IgD-negative memory B cell (primary cell): Measurements from ENCODE around the gene BACH1. TPM values are rescaled to one million over a fixed set of nuclear protein-coding genes. Genes with fewer than 3 reads are reported as not detected.

Source experiments
- H3K27ac Mint-ChIP-seq, 3 donors: one replicate each; pipeline ENCODE4 v1.8.0; 2020 to 2022; ENCODE audit warnings: mild to moderate bottlenecking in 3 of 3, mixed read lengths in 3 of 3, moderate library complexity in 1 of 3
- H3K27me3 Mint-ChIP-seq: one replicate; pipeline ENCODE4 v1.8.0; 2021; ENCODE audit warnings: mixed read lengths
- H3K36me3 Mint-ChIP-seq: one replicate; pipeline ENCODE4 v1.8.0; 2020; ENCODE audit warnings: mild to moderate bottlenecking, mixed read lengths
- H3K4me1 Mint-ChIP-seq, 3 donors: one replicate each; pipeline ENCODE4 v1.8.0; 2020 to 2022; ENCODE audit warnings: mixed read lengths in 3 of 3, mild to moderate bottlenecking in 1 of 3
- H3K4me3 Mint-ChIP-seq, 4 donors: one replicate each; pipeline ENCODE4 v1.8.0; 2020 to 2022; ENCODE audit warnings: mild to moderate bottlenecking in 4 of 4, mixed read lengths in 4 of 4, moderate library complexity in 3 of 4
- H3K9me3 Mint-ChIP-seq, 3 donors: one replicate each; pipeline ENCODE4 v1.8.0; 2020 to 2021; ENCODE audit warnings: mixed read lengths in 3 of 3, mild to moderate bottlenecking in 1 of 3
- polyA plus RNA-seq: library from polyadenylated mRNA; unstranded; fragments of 300-500 nt; fragmentation: Illumina TruSeq; gene quantifications from one replicate; pipeline ENCODE4 v1.2.3, GENCODE V29; 2021

Gene BACH1
- polyA plus RNA-seq, 1 donor from 2014 or later, result 34.3 TPM

DNA sequence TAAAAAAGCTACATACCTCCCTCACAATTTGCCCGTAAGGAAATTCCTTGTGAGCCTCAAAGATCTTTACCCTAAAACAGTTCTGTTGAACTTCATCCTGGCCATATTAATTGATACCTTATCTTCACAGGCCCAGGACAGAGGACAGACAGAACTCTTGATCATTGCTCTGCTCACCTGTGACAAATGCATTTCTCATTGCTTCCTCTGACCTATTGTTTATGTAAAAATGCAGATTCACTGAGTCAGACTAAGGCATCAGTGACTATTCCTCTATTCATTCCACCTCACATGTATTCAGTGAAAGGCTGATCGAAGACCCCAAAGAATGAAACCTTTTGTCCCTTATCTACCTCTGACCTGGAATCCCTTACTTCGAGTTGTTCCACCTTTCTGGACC, 61.0 kb downstream of the BACH1 start:
- H3K36me3 Mint-ChIP-seq, result peaks cover 18% of the 10 kb centered on the region
- H3K27ac Mint-ChIP-seq, result no peak overlapping the region
- H3K9me3 Mint-ChIP-seq, result peaks cover under 1 to 1% (median 1%) of the 10 kb centered on the region in 3 donors
- H3K27me3 Mint-ChIP-seq, result no peaks in the 10 kb centered on the region
- no peak overlapping the region for H3K4me3 Mint-ChIP-seq
- H3K4me1 Mint-ChIP-seq, result peaks cover 6 to 10% (median 7%) of the 10 kb centered on the region in 3 donors

- no peaks in the 10 kb centered on the region for H3K9me3 Mint-ChIP-seq
- peaks cover 20% of the 10 kb centered on the region for H3K36me3 Mint-ChIP-seq
These were observed 62.4 kb downstream of the BACH1 start for GRCh38 chr21:29360799-29361765.

DNA sequence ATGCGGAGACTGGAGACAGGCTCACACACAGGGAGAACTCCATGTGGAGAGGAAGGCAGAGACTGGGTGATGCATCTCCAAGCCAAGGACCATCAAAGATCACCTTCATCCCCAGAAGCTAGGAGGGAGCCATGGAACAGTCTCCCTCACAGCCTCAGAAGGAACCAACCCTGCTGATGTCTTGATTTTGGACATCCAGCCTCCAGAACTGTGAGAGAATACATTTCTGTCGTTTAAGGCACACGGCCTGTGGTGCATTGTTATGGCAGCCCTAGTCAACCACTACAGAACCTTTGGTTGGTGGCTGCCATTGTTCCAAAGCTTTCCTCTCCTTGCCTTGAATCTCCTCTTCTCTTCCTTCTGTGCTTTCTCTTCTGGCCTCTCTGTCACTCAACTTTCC, 64.0 kb downstream of the BACH1 start:
- no peak overlapping the region for H3K4me3 Mint-ChIP-seq
- peaks cover 22% of the 10 kb centered on the region for H3K36me3 Mint-ChIP-seq
- peaks cover 0 to 6% (median 5%) of the 10 kb centered on the region in 3 donors for H3K4me1 Mint-ChIP-seq
- no peaks in the 10 kb centered on the region for H3K9me3 Mint-ChIP-seq
- H3K27me3 Mint-ChIP-seq, result no peaks in the 10 kb centered on the region
- H3K27ac Mint-ChIP-seq, result no peak overlapping the region

More at GRCh38 chr21:29360799-29361765, 62.4 kb downstream of the BACH1 start:
- Mint-ChIP-seq H3K4me3 (no peak overlapping the region), H3K4me1 (peaks cover 6 to 10% (median 7%) of the 10 kb centered on the region in 3 donors), H3K27ac (no peak overlapping the region), H3K27me3 (no peaks in the 10 kb centered on the region)

DNA sequence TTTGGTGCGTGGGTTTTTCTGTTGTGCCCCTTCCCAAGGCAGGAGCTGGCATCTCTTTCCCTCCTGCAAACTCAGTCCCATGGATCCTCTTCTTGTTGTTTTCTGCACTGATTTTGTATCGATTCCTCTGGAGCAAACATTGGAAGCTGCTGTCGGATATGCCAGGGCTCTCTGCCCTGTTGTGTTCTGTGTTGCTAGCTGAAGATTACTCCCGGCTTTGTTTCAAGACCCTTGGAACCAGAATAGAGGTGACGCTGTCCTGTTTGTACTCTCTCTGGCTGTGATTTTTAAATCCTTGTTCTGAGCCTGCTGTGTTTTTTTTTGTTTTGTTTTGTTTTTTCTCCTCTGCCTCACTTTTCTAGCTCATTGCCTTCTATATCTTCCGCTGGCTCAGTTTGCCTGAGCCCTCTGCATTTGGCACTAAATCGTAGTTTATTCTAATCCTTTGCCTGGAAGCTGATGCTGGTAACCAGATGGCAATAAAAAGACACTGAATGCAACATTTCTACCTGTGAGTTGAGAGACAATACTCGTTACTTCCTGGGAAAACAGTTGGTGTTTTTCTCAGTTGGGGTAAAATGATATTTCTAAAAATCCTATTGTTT, 67.0 kb downstream of the BACH1 start:
- Mint-ChIP-seq H3K36me3 (peaks cover 22% of the 10 kb centered on the region), H3K27me3 (no peaks in the 10 kb centered on the region), H3K9me3 (no peaks in the 10 kb centered on the region), H3K4me3 (no peak overlapping the region), H3K27ac (peak overlapping the region in 1 of 3 donors; percentile 25), H3K4me1 (peaks cover 0 to 2% (median 1%) of the 10 kb centered on the region in 3 donors)

DNA sequence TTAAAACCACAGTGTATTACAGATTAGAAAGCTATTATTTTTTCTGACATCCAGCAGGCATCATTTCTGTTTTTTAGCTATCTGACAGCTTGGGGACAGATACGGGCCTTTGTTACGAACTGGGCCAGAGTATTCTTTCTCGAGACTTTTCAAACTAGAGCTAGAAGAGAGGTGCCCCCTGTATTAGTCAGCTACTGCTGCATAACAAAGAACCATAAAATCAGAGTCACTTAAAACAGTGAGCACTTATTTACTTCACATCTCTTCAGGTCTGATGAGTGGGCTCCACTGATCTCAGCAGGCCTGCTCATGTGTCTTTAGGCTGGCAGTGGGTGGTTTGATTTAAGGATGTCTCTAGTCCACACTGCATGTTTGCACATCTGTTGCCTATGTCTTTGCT, 67.8 kb downstream of the BACH1 start:
- H3K27me3 Mint-ChIP-seq, result no peaks in the 10 kb centered on the region
- H3K4me1 Mint-ChIP-seq, result peaks cover 0 to 2% (median 1%) of the 10 kb centered on the region in 3 donors
- peaks cover 22% of the 10 kb centered on the region for H3K36me3 Mint-ChIP-seq
- no peak overlapping the region for H3K4me3 Mint-ChIP-seq
- no peak overlapping the region for H3K27ac Mint-ChIP-seq
- H3K9me3 Mint-ChIP-seq, result no peaks in the 10 kb centered on the region

DNA sequence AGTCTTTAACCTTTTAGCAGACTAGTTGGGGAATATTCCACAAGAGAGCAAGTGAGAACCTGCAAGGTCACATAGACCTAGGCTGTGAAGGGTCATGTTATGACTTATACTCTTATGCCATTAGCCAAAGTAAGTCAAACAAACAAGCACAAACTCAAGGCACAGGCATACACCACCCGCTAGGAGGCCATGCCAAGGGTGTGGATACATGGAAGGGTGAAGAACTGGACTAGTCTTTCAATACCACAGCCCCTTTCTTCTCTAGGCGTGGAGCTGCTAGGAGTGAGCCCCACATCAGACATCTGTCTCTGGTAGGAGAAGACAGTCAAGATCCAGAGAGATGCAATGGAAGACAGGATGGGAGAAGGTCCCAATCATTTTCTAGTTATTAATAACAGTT, 68.6 kb downstream of the BACH1 start:
- Mint-ChIP-seq H3K9me3 (no peaks in the 10 kb centered on the region), H3K4me1 (peaks cover 0 to 3% (median 2%) of the 10 kb centered on the region in 3 donors), H3K27ac (no peak overlapping the region), H3K4me3 (no peak overlapping the region), H3K27me3 (no peaks in the 10 kb centered on the region), H3K36me3 (peaks cover 17% of the 10 kb centered on the region)

- peak overlapping the region in 1 of 4 donors; percentile 45 for H3K4me3 Mint-ChIP-seq
- H3K36me3 Mint-ChIP-seq, result peaks cover 5% of the 10 kb centered on the region
- peaks cover 0 to 3% (median 0%) of the 10 kb centered on the region in 3 donors for H3K9me3 Mint-ChIP-seq
- H3K27ac Mint-ChIP-seq, result peak overlapping the region in 1 of 3 donors; percentile 78
- peaks cover 0 to 5% (median 3%) of the 10 kb centered on the region in 3 donors for H3K4me1 Mint-ChIP-seq
- no peaks in the 10 kb centered on the region for H3K27me3 Mint-ChIP-seq
These were observed 70.2 kb downstream of the BACH1 start for GRCh38 chr21:29368906-29369305.

DNA sequence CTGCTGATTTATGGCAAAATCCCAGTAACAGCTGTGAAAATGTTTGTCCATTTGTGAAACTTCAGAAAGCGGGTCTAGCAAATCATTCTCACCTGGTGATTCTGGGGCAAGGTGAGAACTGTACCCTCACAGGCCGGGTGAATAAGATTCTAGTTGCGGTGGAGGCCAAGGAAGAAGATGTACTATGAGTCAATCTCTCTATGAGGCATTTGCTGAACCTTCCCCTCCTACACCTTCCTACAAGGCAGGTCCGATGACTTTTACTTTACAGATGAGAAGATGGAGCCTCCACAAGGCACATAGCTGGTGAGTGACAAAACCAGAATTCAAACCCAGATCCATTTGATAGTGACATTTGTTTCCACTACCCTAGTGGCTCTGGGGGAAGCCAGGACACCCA, 72.7 kb downstream of the BACH1 start:
- Mint-ChIP-seq H3K4me1 (peaks cover 3 to 7% (median 3%) of the 10 kb centered on the region in 3 donors), H3K27me3 (no peaks in the 10 kb centered on the region), H3K36me3 (peaks cover 4% of the 10 kb centered on the region), H3K9me3 (peaks cover 0 to 3% (median 0%) of the 10 kb centered on the region in 3 donors), H3K4me3 (no peak overlapping the region), H3K27ac (peak overlapping the region in 1 of 3 donors; percentile 35)

DNA sequence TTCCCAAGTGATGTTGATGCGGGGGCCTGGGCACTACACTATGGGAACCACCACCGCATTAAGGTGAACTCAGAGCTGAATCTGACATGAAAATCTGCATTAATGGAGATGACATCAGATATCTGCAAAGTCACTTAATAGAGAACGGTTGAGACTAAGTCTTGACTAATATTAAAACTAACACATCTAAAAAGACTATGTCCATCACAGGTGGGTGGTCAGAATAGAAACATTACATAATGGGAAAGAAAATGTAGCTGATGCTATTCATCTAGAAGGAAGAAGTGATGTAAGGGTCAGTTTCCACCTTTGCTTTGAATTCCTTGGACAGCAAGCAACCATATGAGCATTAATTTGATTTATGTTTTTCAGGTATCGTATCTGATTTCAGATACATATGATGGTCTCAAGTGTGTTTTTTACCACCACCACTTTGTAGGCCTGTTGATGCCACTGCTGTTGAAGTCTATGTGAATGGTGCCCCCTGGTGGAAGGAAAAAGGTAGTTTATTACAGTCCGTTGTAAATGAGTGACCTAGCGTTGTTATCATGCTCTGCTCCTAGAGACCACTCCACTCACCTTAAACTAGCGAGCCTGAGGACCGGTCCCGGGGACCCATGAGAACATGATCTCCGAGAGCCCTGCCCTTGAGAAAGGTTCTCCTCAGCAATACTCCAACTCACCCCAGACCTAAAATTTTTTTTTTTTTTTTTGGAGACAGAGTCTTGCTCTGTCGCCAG, 73.5 kb downstream of the BACH1 start:
- H3K9me3 Mint-ChIP-seq, result peaks cover 0 to 3% (median 0%) of the 10 kb centered on the region in 3 donors
- H3K36me3 Mint-ChIP-seq, result peaks cover 2% of the 10 kb centered on the region
- H3K4me1 Mint-ChIP-seq, result peaks cover 1 to 11% (median 7%) of the 10 kb centered on the region in 3 donors
- H3K27me3 Mint-ChIP-seq, result no peaks in the 10 kb centered on the region
- H3K4me3 Mint-ChIP-seq, result no peak overlapping the region
- peak overlapping the region in 1 of 3 donors; percentile 68 for H3K27ac Mint-ChIP-seq

GRCh38 chr21:29374481-29374880, 75.8 kb downstream of the BACH1 start:
- H3K27ac Mint-ChIP-seq, result no peak overlapping the region

GRCh38 chr21:29376556-29376955, 77.8 kb downstream of the BACH1 start:
- Mint-ChIP-seq H3K4me1 (peaks cover 1 to 11% (median 7%) of the 10 kb centered on the region in 3 donors), H3K4me3 (no peak overlapping the region)

More at GRCh38 chr21:29374481-29374880, 75.8 kb downstream of the BACH1 start:
- peaks cover 0 to 3% (median 0%) of the 10 kb centered on the region in 3 donors for H3K9me3 Mint-ChIP-seq
- no peak overlapping the region for H3K4me3 Mint-ChIP-seq
- peaks cover 1 to 11% (median 7%) of the 10 kb centered on the region in 3 donors for H3K4me1 Mint-ChIP-seq
- H3K27me3 Mint-ChIP-seq, result no peaks in the 10 kb centered on the region
- peaks cover 6% of the 10 kb centered on the region for H3K36me3 Mint-ChIP-seq

DNA sequence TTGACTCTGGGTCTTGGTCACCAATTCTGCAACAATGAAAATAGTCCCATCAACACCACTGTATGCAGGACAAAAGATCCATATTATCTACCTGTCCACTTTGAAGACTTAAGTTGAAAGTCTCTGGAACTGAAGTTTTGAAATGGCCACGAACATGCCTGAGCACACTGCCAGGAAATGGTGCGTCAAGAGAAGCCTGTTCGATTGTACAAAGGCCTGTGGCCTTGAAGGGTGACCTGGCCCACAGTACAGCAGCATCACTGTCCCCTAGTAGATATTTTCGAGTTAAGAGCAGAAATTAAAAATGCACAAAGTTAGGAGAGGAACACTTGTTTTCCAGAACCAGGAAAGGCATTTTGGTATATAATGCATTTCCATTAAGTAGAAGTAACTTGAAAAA, 78.5 kb downstream of the BACH1 start:
- peaks cover 9% of the 10 kb centered on the region for H3K36me3 Mint-ChIP-seq
- H3K4me1 Mint-ChIP-seq, result peaks cover 1 to 10% (median 7%) of the 10 kb centered on the region in 3 donors
- H3K4me3 Mint-ChIP-seq, result no peak overlapping the region
- no peak overlapping the region for H3K27ac Mint-ChIP-seq
- no peaks in the 10 kb centered on the region for H3K27me3 Mint-ChIP-seq
- H3K9me3 Mint-ChIP-seq, result peaks cover 0 to 3% (median 0%) of the 10 kb centered on the region in 3 donors

More at GRCh38 chr21:29376556-29376955, 77.8 kb downstream of the BACH1 start:
- H3K9me3 Mint-ChIP-seq, result peaks cover 0 to 3% (median 0%) of the 10 kb centered on the region in 3 donors
- H3K27me3 Mint-ChIP-seq, result no peaks in the 10 kb centered on the region
- H3K36me3 Mint-ChIP-seq, result peaks cover 7% of the 10 kb centered on the region
- no peak overlapping the region for H3K27ac Mint-ChIP-seq

DNA sequence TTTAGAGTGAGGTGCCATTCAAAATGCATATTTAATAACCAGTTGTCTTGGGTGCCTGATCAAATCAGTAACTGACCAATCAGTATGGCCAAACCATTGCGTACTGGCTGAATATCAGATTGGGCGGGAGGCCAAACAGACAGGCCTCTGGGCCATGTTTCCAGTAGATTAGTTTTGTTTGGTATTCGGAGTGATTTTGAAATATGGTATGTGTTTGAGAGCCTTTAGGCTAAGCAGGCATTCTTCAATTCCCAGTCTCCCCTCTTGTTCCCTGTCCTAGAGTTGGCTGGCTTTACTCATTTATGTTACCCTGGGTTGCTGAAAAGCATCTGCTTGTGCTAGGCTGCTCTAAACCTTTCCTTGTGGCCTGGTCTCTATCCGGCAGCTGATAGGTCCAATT, 80.1 kb downstream of the BACH1 start:
- H3K9me3 Mint-ChIP-seq, result no peaks in the 10 kb centered on the region
- peak overlapping the region in 1 of 3 donors; percentile 32 for H3K27ac Mint-ChIP-seq
- peaks cover 11% of the 10 kb centered on the region for H3K36me3 Mint-ChIP-seq
- peaks cover 0 to 7% (median 7%) of the 10 kb centered on the region in 3 donors for H3K4me1 Mint-ChIP-seq
- H3K4me3 Mint-ChIP-seq, result no peak overlapping the region
- no peaks in the 10 kb centered on the region for H3K27me3 Mint-ChIP-seq

- no peaks in the 10 kb centered on the region for H3K9me3 Mint-ChIP-seq
- H3K27me3 Mint-ChIP-seq, result no peaks in the 10 kb centered on the region
- peaks cover 0 to 7% (median 7%) of the 10 kb centered on the region in 3 donors for H3K4me1 Mint-ChIP-seq
- peaks cover 9% of the 10 kb centered on the region for H3K36me3 Mint-ChIP-seq
- H3K27ac Mint-ChIP-seq, result no peak overlapping the region
- H3K4me3 Mint-ChIP-seq, result no peak overlapping the region
These were observed 80.9 kb downstream of the BACH1 start for GRCh38 chr21:29379517-29380054.
